T follicular helper cell (primary cell): ENCODE results near the gene ARHGAP32.

Experiments
- DNase-seq: peaks from one replicate; pipeline ENCODE4 v3.0.0-alpha.2; 2020; ENCODE audit warnings: low read depth

Gene ARHGAP32

DNA sequence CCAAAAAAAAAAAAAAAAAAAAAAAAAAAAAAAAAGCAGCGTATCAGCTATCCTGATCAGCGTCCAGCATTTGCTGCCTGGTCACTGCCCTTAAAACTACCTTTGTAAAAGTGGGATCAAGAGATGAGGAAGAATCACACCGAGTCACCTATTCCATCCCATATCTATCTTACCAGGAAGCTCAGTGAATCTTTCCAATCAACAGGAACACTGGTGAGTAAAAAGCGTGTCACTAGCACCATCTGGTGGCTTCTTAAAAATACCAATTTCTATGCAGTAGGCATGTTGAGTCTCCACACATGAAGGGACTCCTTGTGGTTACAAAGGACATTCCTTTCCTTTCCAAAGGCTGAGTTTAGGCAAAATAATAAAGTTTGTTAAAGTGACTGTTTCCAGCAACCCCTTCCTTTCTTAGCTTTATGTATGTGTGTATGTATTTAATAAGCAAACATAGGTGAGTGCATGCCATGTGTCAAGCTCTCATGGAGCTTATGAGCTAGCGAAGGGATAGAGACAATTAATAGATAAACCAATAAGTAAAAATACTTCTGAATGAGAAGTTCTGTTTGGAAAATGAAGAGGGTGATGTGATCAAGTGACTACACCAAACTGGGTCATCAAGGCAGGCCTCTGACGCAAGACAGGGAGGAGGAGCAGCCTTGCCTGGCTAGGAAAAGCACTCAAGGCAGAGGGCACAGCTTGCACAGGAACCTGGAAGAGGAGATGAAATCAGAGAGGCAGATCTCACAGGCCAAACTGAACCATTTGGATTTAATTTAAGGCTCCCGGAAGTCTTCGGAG lies 235.5 kb downstream of the ARHGAP32 start:
- no peak for DNase-seq

DNA sequence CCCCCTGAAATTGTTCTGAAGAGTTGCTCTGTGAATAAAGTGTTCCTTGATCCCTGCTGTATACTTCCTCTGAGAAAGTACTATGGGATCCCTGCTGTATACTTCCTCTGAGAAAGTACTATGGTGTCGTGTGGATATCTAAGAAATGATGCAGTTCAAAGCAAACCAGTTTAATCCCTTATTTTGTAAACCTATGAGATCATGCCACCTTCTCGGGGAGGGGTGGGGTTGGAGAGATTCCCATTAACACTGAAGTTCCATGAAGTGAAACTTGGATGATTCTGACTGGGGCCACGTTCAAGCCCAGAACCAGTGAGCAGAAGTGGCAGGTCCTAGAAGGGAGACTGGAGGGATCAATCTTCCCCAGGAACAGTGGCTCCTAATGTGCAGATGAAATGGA lies 236.5 kb downstream of the ARHGAP32 start:
- no peak for DNase-seq

DNA sequence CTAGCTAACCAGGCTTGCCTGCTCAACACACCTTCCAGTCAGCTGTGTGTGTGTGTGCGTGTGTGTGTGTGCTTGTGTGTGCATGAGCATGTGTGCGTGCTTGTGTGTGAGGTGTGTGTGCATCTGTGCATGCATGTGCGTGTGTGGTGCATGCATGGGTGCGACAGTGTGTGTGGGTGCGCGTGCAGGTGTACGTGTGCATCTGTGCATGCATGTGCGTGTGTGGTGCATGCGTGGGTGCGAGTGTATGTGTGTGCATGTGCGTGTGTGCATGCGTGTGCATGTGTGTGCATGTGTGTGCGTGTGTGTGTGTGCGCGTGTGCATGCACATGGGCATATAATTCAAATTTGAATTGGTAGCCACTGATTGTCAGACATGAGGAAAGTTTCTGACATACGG lies 239.0 kb downstream of the ARHGAP32 start:
- no peak for DNase-seq

DNA sequence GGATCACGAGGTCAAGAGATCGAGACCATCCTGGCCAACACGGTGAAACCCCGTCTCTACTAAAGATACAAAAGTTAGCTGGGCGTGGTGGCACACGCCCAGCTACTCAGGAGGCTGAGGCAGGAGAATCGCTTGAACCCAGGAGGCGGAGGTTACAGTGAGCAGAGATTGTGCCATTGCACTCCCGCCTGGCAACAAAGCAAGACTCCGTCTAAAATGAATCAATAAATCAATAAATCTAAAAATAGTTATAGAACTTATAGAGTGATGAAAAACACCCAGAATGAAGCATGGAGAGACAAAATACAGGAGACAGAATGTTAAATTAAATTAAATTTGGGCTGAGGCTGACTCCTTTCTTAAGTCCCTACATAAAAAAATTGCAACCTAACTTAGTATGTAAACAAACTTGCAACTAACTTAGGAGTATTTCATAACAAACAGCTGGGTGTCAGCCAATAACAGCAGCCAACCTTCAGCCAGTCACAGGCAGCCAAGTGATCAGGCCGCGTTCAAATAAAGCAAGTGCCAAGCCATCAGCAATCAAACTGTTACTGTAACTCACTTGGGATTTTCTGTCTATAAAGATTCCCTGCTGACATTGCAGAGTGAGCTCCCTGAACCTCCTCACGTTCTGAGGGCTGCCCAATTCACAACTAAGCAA lies 242.2 kb downstream of the ARHGAP32 start:
- DNase-seq: no peak

DNA sequence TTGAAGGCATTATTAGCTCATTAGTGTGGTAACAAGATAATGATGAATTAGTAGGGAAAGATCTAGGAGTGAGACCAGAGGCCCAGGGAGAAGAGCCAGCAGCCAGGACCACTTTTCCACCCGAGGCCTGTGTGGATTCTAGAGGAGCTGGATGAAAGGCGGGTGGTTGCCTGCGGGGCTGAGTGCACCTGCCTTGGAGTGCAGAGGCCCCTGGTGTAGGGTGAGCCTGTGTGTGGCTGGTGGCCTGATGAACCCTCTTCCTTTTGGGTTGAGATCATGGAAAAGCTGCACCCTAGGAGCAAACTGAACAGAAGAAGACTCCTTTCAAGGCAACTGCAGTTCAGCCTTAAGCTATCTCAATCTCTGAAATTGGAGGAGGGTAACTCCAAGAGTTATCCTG lies 243.5 kb downstream of the ARHGAP32 start:
- DNase-seq: no peak

DNA sequence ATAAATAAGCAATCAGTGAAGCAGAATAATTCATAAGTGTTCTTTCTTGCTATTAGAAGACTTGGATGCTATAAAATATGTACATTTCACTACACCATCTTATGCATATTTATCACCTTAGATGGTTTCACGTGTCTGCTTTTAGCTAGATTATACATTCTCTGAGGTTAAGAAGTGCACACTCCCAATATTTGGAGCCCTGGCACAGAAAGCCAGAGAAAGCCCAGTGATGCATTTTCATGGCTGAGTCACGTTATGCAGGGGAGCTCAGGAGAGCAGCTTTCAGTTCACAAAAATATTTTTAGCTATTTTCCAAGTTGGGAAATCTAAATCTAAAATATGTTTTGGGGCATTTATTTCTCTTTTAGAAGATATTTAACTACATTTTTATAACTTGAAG lies 244.4 kb downstream of the ARHGAP32 start:
- no peak for DNase-seq

DNA sequence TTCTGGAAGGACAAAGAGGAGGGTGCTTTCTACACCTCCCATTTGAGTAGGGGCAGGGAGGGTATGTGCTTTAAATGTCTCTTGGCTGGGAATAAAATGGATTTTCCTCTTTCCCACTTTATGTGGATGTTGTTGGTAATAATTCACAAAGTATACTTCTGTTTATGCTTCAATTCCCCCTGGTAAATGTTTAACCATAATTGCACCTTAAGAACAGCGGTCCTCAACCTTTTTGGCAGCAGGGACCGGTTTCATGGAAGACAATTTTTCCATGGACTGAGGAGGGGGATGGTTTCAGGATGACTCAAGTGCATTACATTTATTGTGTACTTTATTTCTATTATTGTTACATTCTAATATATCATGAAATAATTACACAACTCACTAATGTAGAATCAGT lies 245.5 kb downstream of the ARHGAP32 start:
- no peak for DNase-seq

DNA sequence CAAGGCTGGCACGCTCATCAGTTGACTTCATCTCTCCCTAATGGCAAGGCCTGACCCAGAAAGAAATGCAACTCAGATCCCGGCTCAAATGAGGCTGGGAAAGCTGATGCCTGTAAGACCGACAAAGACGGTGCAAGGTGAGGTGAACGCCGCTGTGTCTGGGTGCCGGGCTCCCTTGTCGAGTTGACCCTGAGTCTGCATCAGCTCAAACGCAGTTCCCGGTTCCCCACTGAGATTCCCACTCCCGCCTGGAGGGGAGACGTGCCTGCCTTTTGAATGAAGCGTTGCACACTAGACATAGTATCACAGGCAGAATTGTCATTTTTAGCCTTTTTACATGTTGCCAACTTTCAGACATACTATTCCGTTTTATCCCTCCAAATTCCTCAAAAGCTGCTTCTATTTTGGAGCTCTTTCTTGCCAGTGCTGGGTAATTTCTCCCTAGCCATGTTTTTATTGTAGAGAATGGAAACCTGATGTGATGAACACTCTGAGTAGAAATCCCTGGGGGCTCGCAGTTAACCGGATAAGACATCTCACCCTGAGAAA lies 248.6 kb downstream of the ARHGAP32 start:
- DNase-seq: no peak

DNA sequence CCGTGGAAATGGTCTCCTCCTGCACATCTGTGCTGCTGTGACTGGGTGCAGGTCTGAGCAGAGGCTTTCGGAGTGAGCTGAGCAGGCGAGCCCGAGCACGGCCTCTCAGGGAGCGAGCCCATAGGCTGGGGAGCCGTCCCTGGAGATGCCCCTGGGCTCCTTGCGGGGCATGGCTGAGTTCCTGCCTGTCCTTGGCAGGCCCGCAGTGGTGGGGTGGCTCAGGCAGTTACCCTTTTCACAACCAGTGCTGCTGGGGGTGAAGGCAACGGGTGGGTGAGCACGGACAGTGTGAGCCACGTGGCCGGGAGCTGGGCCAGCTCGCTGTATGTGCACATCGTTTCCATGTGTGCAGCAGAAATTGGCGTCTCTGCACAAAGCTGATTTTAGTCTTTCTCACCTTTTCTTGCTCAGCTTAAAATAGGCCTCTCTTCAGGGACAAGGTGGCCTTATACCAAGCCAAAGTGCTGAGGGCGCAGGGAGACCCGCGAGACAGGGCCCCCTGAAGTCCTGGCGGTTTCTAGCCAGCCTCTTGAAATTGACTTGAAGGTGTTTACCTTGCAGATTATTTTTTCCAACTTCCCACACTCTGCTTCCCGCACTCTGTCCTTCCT lies 249.2 kb downstream of the ARHGAP32 start, which contains the start of gene TP53AIP1:
TSS of gene TP53AIP1 (minus strand) at position 55 of the 611 bp plus-strand sequence. CDS start 5,053 bp downstream, outside the sequence.
- DNase-seq: no peak

DNA sequence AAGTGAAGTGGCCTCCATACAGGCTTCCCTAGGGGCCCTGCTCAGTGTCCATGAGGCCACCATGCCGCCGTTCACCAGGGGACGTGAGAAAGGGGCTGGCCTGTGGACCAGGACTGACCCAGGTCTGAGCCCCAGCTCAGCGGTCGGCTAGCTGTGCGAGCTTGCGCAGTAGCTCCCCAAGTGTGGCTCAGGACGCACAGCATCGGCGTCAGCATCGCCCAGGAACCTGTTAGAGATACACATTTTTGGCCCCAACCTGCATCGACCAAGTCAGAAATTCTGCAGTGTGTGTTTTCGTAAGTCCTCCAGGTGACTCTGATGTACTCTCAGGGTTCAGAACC lies 249.9 kb downstream of the ARHGAP32 start:
- no peak for DNase-seq

DNA sequence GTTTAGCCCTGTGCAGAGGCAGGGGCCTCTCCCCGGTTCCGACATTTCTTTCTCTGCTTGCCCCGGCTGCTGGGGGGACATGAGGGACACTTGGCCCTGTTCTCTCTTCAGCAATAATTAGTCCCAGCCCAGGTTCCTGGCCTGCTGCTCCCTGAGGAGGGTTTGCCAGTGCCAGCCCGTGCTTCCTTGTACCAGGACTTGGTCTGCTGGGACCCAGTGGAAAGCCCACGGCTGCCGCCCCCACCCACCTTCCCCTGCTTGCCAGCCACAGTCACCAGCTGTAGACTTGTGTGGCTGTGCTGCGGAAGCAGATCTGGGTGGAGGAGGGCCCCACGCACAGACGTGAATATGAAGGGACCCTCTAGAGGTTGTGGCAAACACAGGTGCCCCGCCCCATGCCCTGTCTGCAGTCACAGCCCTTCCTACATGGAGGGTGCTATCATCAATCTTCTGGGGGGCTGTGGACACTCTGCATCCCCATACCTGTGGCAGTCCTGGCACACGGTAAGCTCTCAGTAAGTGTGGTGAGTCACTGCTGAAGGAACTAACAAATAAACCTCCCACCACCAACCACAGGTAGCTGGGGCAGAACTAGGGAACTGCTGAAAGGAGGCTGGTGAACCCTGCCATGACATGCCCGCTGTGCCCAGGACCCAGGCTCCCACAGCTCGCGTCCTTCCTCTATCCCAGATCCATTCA lies 250.4 kb downstream of the ARHGAP32 start:
- no peak for DNase-seq

DNA sequence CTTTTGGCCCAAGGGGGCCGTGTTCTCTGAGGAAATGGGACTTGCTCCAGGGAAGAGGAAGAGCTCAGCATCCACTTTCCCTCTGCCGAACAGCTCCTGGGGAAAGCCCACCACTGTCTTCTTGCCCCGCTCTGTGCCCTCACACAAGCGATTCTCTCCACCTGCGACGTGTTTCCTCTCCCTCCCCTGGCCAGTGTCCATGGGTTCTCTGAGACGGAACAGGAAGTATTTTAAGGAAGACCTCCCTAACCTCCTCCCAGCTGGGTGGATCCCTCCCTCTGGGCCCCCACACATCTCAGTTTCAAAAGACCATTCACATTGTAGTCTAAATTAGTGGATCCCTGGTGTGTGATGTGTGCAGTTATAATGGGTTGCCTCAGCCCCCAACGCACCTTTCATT lies 251.0 kb downstream of the ARHGAP32 start:
- no peak for DNase-seq

DNA sequence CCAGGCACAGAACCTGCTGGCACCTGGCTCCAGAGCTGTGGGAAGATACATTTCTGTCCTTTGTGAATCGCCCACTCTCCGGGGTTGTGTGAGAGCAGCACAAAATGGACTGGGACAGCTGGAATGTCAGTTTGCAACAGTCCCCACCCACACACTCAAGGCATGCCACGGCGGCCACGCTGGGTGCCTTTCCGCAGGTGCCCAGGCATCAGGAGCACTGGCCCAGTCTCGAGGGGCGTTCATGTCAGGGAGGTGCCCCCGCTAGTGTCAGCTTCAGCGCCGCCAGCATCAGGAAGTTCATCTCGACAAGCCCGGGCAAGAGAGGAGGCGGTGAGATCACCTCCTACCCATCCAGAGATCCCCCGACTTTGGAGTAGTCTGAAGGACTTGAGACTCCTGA lies 251.5 kb downstream of the ARHGAP32 start:
- DNase-seq: no peak

DNA sequence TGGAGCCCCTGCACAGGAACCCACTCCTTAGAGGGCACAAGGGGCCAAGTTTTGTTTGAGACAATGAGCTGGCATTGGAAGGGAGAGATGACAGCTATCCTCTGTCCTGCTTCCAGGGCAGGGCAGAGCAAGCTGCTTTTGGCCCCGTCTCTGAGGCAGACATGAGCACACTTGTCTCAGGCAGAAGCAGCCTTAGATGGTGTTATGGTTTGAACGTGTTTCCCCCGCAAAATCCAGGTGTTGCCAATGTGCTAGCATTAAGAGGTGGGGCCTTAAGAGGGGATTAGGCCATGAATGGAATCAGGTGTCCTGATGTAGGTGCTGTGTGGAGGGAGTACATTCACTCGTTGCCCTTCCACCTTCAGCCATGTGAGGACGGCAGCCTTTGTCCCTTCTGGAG lies 252.0 kb downstream of the ARHGAP32 start:
- DNase-seq: no peak

DNA sequence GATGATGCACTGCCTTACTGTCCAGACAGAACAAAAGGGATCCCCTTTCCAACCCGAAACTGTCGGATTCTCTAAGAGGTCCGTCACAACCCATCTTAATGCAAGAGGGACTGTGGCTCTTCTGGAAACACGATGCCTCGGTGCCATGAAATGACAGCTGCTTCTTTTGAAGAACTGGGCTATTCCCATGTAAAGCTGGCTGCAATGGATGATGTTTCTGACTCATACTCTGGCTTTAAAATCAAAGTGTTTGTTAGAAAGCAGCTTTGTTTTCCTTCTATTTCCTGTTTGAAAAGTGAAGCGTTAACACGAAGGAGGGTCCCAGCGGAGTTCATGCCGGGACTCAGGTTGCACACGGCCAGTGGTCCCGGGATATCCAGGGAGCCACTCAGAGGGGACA lies 252.5 kb downstream of the ARHGAP32 start:
- no peak for DNase-seq

DNA sequence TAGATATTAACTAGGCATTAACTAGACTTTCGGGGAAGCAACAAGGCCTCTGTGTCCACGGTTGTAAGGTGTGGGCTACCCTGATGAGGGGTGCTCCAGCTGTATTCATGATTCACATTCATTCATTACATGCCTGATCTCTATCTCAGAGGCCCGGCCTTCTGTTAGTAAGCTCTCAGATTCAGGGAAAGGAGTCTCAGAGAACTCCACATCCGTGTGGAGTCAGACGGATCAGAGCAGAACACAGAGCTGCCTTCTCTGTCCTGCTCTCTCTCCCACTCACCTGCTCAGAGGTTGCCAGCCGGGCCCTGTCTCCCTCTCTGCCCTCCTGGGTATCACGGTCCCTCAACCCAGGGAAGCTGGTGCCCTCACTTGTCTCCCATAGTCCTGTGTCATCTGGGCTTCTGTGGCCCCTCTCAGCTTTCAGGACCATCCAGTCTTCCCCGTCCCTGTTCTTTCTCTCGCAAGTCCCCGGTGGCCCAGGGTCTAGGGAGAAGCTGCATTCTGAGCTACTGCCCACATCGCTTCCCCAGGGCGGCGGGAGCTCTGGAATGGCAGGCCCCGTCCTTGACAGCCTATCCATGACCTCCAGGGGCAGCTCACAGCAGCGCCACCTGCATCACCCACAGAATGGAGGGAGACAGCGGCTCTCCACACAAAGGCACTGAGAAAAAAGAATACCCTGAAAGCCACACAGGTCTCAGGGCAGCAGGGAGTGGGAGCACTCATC lies 253.8 kb downstream of the ARHGAP32 start:
- no peak for DNase-seq

DNA sequence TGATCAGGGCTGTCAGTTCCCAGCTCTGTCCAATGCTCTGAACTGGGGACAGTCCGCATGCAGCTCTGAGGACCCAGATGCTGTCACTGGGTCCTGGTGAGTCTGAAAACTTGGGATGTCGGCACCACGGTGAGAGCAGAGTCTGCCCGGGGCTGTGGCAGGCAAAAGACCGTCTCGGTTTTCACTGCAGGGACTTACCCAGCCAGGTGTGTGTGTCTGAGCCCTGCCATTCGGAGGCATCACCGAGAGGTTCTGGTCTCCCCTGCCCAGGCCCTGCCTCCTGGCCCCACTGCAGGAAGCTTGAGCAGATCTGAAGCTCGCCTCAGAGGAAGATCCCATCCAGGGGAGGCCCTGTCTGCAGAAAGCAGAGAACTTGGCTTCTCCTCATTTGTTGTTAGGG lies 254.6 kb downstream of the ARHGAP32 start:
- DNase-seq: no peak

DNA sequence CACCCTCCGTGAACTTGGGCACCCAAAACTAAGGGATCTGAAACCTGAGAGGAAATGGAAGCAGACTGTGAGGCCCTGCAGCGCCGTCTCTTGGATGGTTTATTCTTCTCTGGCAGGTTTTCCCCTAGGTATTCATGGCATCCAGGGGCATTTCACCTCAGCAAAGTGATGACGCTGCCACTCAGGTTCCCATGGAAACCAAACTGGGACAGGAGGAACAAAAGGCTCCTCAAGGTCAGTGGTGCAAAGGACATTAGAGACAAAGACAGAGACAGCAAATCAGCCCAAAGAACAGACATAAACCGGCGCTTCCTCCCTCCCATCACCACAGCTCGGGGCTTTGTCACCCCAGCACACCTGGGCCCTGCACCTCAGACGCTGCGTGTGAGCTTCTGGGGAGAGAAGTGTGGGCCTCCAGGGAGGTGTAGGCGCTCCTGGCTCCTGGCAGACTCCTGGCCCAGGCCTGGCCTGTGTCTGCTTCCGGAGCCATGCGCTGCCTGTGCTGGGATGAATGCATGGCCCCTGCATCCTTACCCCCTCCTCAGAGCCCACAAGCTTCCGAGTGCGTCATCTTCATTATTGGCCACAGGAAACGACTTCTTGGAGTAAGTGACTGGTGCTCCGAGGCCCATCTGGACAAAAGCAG lies 255.4 kb downstream of the ARHGAP32 start:
- no peak for DNase-seq

DNA sequence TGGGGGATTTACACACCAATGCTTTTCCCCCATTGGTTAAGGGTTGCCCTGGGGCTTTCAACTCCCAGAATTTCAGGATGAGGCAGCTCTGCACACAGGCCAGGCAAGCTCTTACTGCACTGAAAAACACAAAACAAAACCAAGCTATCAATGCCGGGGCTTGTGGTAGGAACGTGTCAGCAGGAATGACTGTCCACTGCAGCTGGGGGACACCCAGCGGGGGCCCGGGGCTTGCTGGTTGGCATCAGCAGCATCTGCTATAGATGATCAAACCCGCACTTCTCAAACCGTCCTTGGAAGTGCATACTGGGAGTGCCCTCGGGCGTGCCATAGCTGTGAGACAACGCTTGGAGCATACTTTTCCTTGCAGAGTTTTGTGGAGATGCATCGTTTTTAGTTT lies 257.2 kb downstream of the ARHGAP32 start:
- DNase-seq: no peak

DNA sequence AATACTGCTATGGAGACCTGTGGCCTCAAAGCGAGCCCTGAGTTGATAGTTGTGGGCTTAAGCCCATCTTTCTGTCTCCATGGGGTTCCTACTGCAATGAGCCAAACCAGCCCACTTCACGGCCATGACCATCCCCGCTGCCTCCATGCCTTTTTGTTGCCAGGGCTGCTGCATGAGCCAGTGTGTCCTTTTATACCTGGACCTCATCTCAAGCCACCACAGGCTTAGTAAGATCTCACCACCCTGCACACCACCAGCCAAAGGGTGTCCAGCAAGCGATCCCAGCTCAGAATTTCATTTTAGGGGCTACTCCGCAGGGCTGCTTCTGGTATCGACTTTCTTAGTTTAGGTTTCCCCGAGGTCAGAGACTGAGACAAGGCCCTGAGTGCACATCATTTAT lies 257.8 kb downstream of the ARHGAP32 start:
- no peak for DNase-seq
